ENCODE measurements around the gene OPCML. TPM values are rescaled to one million over a fixed set of nuclear protein-coding genes. Genes with fewer than 3 reads are reported as not detected.

OPCML gene
- total RNA-seq, 2 experiments from 2014 or later, result not detected

DNA sequence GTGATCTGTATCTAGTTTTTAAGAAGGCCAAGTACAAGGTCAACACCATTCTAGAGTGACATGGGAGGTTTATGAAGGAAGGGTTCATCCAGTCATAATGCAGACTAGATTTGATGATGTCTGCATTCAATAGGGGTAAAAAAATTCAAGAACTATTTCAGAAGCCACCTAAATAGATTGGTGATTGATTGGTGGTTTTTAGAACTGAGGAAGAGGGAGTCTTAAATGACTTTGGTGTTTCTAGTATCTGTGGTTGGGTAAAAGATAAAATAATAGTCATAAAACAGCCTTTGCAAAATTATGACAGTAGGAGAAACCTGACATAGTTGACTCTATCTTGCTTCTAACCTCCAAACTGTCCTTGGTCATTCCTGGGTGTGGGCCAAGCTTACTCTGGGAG lies 114.1 kb downstream of the OPCML start:
- H3K4me3 Mint-ChIP-seq, result no peak overlapping the region
- CTCF ChIA-PET, result no interaction called here
- POLR2A ChIA-PET, result no interaction called here
- H3K27ac Mint-ChIP-seq, result no peak overlapping the region
- no peaks in the 10 kb centered on the region for H3K27me3 Mint-ChIP-seq (ENCODE audit: low read depth)
- H3K36me3 Mint-ChIP-seq (ENCODE audit: low read depth), result no peaks in the 10 kb centered on the region
- no peak for ATAC-seq
- DNase-seq, result no peak
- no peaks in the 10 kb centered on the region for H3K4me1 Mint-ChIP-seq (ENCODE audit: low read depth)
- H3K9me3 Mint-ChIP-seq (ENCODE audit: insufficient read depth), result peaks cover 4% of the 10 kb centered on the region

DNA sequence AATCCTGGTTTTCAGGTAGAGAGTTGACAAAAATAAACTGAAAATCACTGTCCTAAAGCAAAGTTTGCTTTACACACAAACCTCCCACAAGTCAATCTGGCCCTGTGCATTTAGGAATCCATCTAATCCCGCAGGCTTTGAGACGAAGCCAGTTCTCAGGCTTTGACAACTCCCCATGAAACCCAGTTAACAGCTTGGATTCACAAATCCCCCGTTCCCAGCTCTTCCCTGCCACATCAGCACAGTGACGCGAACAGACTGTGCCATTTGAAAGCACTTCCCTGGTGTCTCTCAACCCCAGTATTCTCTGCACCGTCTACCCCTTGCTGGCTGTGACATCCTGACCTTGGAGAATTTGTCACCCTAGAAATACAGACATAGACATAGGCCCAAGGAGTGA lies 117.8 kb downstream of the OPCML start:
- no peak for ATAC-seq
- no peak for DNase-seq
- H3K4me1 Mint-ChIP-seq (ENCODE audit: low read depth), result no peaks in the 10 kb centered on the region
- H3K4me3 Mint-ChIP-seq, result no peak overlapping the region
- no peak overlapping the region for H3K27ac Mint-ChIP-seq
- no peaks in the 10 kb centered on the region for H3K27me3 Mint-ChIP-seq (ENCODE audit: low read depth)
- ChIA-PET CTCF (no interaction called here), POLR2A (no interaction called here)
- peaks cover 4% of the 10 kb centered on the region for H3K9me3 Mint-ChIP-seq (ENCODE audit: insufficient read depth)
- H3K36me3 Mint-ChIP-seq (ENCODE audit: low read depth), result no peaks in the 10 kb centered on the region

DNA sequence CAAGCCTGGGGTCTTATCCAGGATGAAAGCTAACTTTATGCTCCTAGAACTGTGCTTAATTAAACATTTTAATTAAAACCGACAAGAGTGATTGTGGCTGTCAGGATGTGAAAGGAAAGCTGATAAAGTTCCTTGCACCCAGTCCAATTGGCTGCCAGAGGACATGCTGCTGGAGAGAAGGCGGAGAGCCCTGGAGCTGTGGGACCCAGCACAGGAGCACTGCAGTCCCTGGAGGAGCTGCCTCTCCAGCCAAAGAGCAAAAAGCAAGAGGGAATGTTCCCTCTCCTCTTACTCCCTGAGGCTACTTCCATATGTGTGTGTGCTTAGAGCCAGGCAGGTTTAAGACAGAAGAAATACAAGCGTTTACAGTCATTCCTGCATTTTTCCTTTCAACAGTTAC lies 118.6 kb downstream of the OPCML start:
- CTCF ChIA-PET, result no interaction called here
- Mint-ChIP-seq H3K36me3 (ENCODE audit: low read depth) (no peaks in the 10 kb centered on the region), H3K9me3 (ENCODE audit: insufficient read depth) (no peaks in the 10 kb centered on the region), H3K27ac (no peak overlapping the region), H3K4me1 (ENCODE audit: low read depth) (no peaks in the 10 kb centered on the region), H3K27me3 (ENCODE audit: low read depth) (no peaks in the 10 kb centered on the region), H3K4me3 (no peak overlapping the region)
- POLR2A ChIA-PET, result no interaction called here
- DNase-seq (no peak), ATAC-seq (no peak)

DNA sequence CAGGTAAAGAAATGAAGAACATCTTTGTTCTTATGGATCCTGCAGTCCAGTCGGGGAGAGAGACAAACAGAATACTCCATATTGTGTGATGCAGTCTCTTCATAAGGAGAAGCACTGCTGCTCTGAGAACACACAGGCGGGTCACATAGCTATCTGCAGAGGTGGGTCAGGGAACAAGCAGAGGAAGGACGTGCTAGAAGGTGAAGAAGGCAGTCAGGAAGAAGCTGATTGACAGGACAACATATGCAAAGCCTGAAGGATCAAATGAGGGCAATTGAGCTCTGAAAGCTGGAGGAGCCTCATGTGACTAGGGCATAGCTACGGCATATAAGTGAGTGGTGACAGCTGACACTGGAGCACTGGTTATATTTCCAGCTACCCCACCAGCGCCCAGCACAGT lies 122.5 kb downstream of the OPCML start:
- Mint-ChIP-seq H3K27ac (no peak overlapping the region), H3K9me3 (ENCODE audit: insufficient read depth) (no peaks in the 10 kb centered on the region), H3K36me3 (ENCODE audit: low read depth) (no peaks in the 10 kb centered on the region), H3K27me3 (ENCODE audit: low read depth) (no peaks in the 10 kb centered on the region), H3K4me1 (ENCODE audit: low read depth) (no peaks in the 10 kb centered on the region), H3K4me3 (no peak overlapping the region)
- ChIA-PET CTCF (no interaction called here), POLR2A (no interaction called here)
- no peak for DNase-seq
- ATAC-seq, result no peak

DNA sequence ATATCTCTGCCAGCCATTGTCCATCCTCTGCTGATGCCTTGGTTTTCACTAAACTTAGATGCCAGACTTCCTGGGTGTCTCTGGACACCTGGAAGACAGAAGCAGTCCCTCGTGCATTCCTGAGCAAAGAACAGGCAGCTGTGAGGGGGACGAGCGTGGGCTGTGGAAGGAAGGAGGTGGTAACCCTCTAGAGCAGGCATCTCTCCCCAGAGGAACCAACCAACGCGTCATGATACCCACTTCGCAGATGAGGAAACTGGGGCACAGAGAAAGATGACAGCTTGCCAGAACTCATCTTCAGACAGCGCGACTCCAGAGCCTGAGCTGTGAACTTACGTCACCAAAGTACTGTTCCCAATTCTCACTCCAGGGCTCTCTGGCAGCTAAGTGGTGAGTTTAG lies 123.4 kb downstream of the OPCML start:
- ChIA-PET CTCF (no interaction called here), POLR2A (no interaction called here)
- H3K4me3 Mint-ChIP-seq, result no peak overlapping the region
- H3K27ac Mint-ChIP-seq, result no peak overlapping the region
- no peaks in the 10 kb centered on the region for H3K4me1 Mint-ChIP-seq (ENCODE audit: low read depth)
- ATAC-seq (no peak), DNase-seq (no peak)
- no peaks in the 10 kb centered on the region for H3K27me3 Mint-ChIP-seq (ENCODE audit: low read depth)
- H3K9me3 Mint-ChIP-seq (ENCODE audit: insufficient read depth), result no peaks in the 10 kb centered on the region
- H3K36me3 Mint-ChIP-seq (ENCODE audit: low read depth), result no peaks in the 10 kb centered on the region

DNA sequence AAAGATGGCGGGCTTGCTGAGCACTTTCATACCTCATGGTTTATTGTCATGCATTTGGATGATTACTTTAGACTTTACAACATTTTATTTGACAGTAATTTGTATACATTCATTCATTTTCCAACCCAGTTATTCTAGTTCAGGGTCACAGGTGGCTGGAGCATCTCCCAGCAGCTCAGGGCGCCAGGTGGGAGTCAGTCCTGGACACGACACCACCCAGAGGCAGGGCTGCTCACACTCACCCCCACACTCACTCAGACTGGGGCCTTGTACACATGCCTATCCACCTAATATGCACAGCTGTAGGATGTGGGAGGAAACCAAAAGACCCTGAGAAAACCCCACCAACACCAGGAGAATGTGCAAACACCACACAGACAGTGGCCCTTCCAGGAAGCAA lies 123.9 kb downstream of the OPCML start:
- no peak for DNase-seq
- Mint-ChIP-seq H3K4me3 (no peak overlapping the region), H3K9me3 (ENCODE audit: insufficient read depth) (no peaks in the 10 kb centered on the region), H3K27me3 (ENCODE audit: low read depth) (no peaks in the 10 kb centered on the region), H3K4me1 (ENCODE audit: low read depth) (no peaks in the 10 kb centered on the region), H3K36me3 (ENCODE audit: low read depth) (no peaks in the 10 kb centered on the region), H3K27ac (no peak overlapping the region)
- ATAC-seq, result no peak
- ChIA-PET POLR2A (no interaction called here), CTCF (no interaction called here)

GRCh38 chr11:133406489-133406888 lies 125.8 kb downstream of the OPCML start:
- DNase-seq (no peak), ATAC-seq (no peak)
- Mint-ChIP-seq H3K27ac (no peak overlapping the region), H3K27me3 (ENCODE audit: low read depth) (no peaks in the 10 kb centered on the region), H3K36me3 (ENCODE audit: low read depth) (no peaks in the 10 kb centered on the region), H3K4me3 (no peak overlapping the region), H3K9me3 (ENCODE audit: insufficient read depth) (no peaks in the 10 kb centered on the region), H3K4me1 (ENCODE audit: low read depth) (no peaks in the 10 kb centered on the region)
- CTCF ChIA-PET, result no interaction called here
- POLR2A ChIA-PET, result no interaction called here

GRCh38 chr11:133403900-133404299 lies 128.4 kb downstream of the OPCML start:
- ATAC-seq, result no peak
- no peaks in the 10 kb centered on the region for H3K27me3 Mint-ChIP-seq (ENCODE audit: low read depth)
- no peak overlapping the region for H3K4me3 Mint-ChIP-seq
- H3K4me1 Mint-ChIP-seq (ENCODE audit: low read depth), result no peaks in the 10 kb centered on the region
- no peaks in the 10 kb centered on the region for H3K9me3 Mint-ChIP-seq (ENCODE audit: insufficient read depth)
- H3K36me3 Mint-ChIP-seq (ENCODE audit: low read depth), result no peaks in the 10 kb centered on the region
- H3K27ac Mint-ChIP-seq, result no peak overlapping the region
- DNase-seq, result no peak
- CTCF ChIA-PET, result no interaction called here
- POLR2A ChIA-PET, result no interaction called here

DNA sequence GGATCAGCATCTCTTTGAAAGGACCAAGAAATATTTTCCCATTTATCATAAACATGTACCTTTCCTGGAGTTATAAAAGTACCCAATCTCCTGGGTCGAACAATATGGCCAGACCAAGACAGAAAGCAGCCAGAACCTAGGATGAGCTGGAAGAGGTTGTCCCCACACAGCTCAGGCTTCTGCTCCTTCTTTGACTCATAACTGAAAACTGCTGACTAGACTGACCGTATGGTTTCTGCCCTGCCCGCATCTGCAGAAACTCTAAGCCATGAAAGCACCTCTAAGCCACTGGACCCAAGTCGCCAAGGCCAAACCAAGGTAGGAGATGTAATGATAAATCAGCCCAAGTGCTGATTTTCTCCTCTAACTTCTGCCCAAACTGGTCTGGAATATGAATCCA lies 129.8 kb downstream of the OPCML start:
- Mint-ChIP-seq H3K27me3 (ENCODE audit: low read depth) (no peaks in the 10 kb centered on the region), H3K4me3 (no peak overlapping the region), H3K9me3 (ENCODE audit: insufficient read depth) (no peaks in the 10 kb centered on the region), H3K36me3 (ENCODE audit: low read depth) (no peaks in the 10 kb centered on the region), H3K27ac (no peak overlapping the region), H3K4me1 (ENCODE audit: low read depth) (no peaks in the 10 kb centered on the region)
- ATAC-seq (no peak), DNase-seq (no peak)
- CTCF ChIA-PET, result no interaction called here
- POLR2A ChIA-PET, result no interaction called here

- no peak for ATAC-seq
- no peak for DNase-seq
- H3K36me3 Mint-ChIP-seq (ENCODE audit: low read depth), result no peaks in the 10 kb centered on the region
- no peaks in the 10 kb centered on the region for H3K27me3 Mint-ChIP-seq (ENCODE audit: low read depth)
- ChIA-PET POLR2A (no interaction called here), CTCF (no interaction called here)
- no peak overlapping the region for H3K27ac Mint-ChIP-seq
- H3K4me1 Mint-ChIP-seq (ENCODE audit: low read depth), result no peaks in the 10 kb centered on the region
- no peak overlapping the region for H3K4me3 Mint-ChIP-seq
- H3K9me3 Mint-ChIP-seq (ENCODE audit: insufficient read depth), result no peaks in the 10 kb centered on the region
These were observed 132.3 kb downstream of the OPCML start for GRCh38 chr11:133399855-133400625.

DNA sequence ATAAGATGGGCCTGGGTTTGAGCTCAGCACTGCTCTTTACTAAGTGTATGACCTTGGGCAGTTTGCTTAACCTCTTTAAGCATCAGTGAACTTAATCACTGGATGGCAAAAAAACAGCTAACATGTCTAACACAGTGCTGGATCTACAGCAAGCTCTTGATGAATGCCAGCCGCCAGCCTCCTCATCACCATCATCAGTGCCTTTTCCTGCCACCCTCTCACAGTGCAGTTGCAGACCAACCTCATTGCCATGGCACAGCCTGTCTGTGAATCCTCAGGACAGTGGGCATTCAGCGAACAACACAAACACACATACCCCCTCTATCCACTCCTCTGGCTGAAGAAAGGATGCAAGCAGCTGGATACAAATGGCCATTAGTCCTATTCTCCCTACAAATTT lies 133.0 kb downstream of the OPCML start:
- ChIA-PET POLR2A (no interaction called here), CTCF (no interaction called here)
- Mint-ChIP-seq H3K27ac (no peak overlapping the region), H3K4me3 (no peak overlapping the region), H3K9me3 (ENCODE audit: insufficient read depth) (no peaks in the 10 kb centered on the region), H3K4me1 (ENCODE audit: low read depth) (no peaks in the 10 kb centered on the region), H3K27me3 (ENCODE audit: low read depth) (no peaks in the 10 kb centered on the region), H3K36me3 (ENCODE audit: low read depth) (no peaks in the 10 kb centered on the region)
- ATAC-seq, result no peak
- no peak for DNase-seq

GRCh38 chr11:133390803-133391202 lies 141.5 kb downstream of the OPCML start:
- H3K27me3 Mint-ChIP-seq (ENCODE audit: low read depth), result no peaks in the 10 kb centered on the region
- CTCF ChIA-PET, result no interaction called here
- no peak overlapping the region for H3K27ac Mint-ChIP-seq
- no peaks in the 10 kb centered on the region for H3K9me3 Mint-ChIP-seq (ENCODE audit: insufficient read depth)
- no peaks in the 10 kb centered on the region for H3K36me3 Mint-ChIP-seq (ENCODE audit: low read depth)
- no peaks in the 10 kb centered on the region for H3K4me1 Mint-ChIP-seq (ENCODE audit: low read depth)
- no peak for ATAC-seq
- H3K4me3 Mint-ChIP-seq, result no peak overlapping the region
- no peak for DNase-seq
- POLR2A ChIA-PET, result no interaction called here

DNA sequence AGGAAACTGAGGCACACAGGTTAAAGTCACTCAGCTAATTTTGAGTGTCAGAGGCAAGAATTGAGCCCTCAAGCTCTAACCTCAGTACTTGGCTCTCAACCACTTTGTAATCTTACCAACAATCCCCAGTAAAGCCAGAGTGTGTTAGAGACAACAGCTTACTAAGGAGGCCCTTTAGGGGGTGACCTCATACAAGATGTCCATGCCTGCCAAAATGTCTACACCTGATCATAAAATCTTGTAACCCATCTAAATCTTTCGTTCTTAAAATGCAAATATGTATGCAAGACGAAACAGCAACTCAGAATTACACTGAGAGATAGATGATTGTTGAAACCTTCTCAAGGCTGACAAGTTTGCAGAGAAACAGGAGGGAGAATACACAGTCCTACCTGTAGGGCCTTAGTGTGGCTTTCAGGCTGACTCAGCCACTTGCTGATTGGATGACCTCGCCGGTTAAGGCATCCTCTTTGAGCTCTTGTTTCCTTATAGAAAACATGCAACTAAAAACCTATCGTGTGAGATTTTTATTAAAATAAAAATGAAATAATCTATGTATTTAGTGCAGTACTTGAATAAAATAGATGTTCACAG lies 143.2 kb downstream of the OPCML start:
- H3K4me3 Mint-ChIP-seq, result no peak overlapping the region
- no peak for ATAC-seq
- no peaks in the 10 kb centered on the region for H3K9me3 Mint-ChIP-seq (ENCODE audit: insufficient read depth)
- no peak overlapping the region for H3K27ac Mint-ChIP-seq
- ChIA-PET POLR2A (interaction anchor here (0.7 kb wide), 1 partner anchor 35 kb away, joined by 3 read pairs; no protein-coding TSS in a partner anchor), CTCF (no interaction called here)
- no peaks in the 10 kb centered on the region for H3K27me3 Mint-ChIP-seq (ENCODE audit: low read depth)
- H3K4me1 Mint-ChIP-seq (ENCODE audit: low read depth), result no peaks in the 10 kb centered on the region
- H3K36me3 Mint-ChIP-seq (ENCODE audit: low read depth), result no peaks in the 10 kb centered on the region
- no peak for DNase-seq

Measured in activated CD8-positive, alpha-beta T cell treated with anti-CD3 and anti-CD28 coated beads, Interleukin-2, amount 10 ng/mL, durations not matched to agents 7 days and 5 days (primary cell).